Left ventricle myocardium superior (tissue), 1 donor: ENCODE data around the gene HSCB. TPM values are rescaled to one million over a fixed set of nuclear protein-coding genes. Genes with fewer than 3 reads are reported as not detected.

ENCODE experiments used
- ATAC-seq: fragments of 200-7000 bp; cut with Tn5 transposase; one replicate; pipeline ENCODE4 v1.9.1; 2020; ENCODE audit warnings: mild to moderate bottlenecking, moderate library complexity
- DNase-seq: peaks from one replicate; pipeline ENCODE4 v3.0.0-alpha.2; 2020
- intact Hi-C: fragments of 100-400 bp; cut with micrococcal nuclease; formaldehyde crosslinking; loops from one replicate; pipeline ENCODE4 v1.11.0; 2022
- total RNA-seq: library from RNA; stranded (reverse); fragmentation: NEBNext Ultra II Directional; extraction: Animal tissue kit (Norgen Biotek cat#: 25700); gene quantifications from one replicate; pipeline ENCODE4 v1.2.1, GENCODE V29; 2021
- donor health status: DM: no; HTN: yes; CAD: no; lungs with severe emphysema.

The HSCB gene
- total RNA-seq, 1 donor from 2014 or later, result 11.1 TPM

- ATAC-seq (peak; percentile 22), DNase-seq (no peak)
- intact Hi-C loops, result no loop called here
Observed at GRCh38 chr22:28779833-28780232, 38.0 kb downstream of the HSCB start.

- no peak for ATAC-seq
- DNase-seq, result no peak
- intact Hi-C loops, result no loop called here
Observed at GRCh38 chr22:28780296-28780695, 38.5 kb downstream of the HSCB start.

- ATAC-seq (no peak), DNase-seq (no peak)
- intact Hi-C loops, result no loop called here
Observed at GRCh38 chr22:28783786-28784671, 42.2 kb downstream of the HSCB start.

- intact Hi-C loops, result no loop called here
- DNase-seq, result no peak
- no peak for ATAC-seq
Observed at GRCh38 chr22:28788601-28789000, 46.8 kb downstream of the HSCB start.

- intact Hi-C loops, result no loop called here
- no peak for DNase-seq
- ATAC-seq, result no peak
Observed at GRCh38 chr22:28791124-28791523, 49.3 kb downstream of the HSCB start.

- intact Hi-C loops, result no loop called here
- DNase-seq (no peak), ATAC-seq (no peak)
Observed at GRCh38 chr22:28791841-28792490, 50.1 kb downstream of the HSCB start.

GRCh38 chr22:28792491-28793383 is 50.9 kb downstream of the HSCB start:
- intact Hi-C loops, result no loop called here
- no peak for ATAC-seq
- DNase-seq, result no peak

GRCh38 chr22:28793976-28794584 is 52.2 kb downstream of the HSCB start:
- ATAC-seq (no peak), DNase-seq (no peak)
- intact Hi-C loops, result no loop called here

GRCh38 chr22:28795071-28795693 is 53.3 kb downstream of the HSCB start:
- intact Hi-C loops, result no loop called here
- ATAC-seq, result no peak
- no peak for DNase-seq

GRCh38 chr22:28795932-28796856 is 54.4 kb downstream of the HSCB start:
- DNase-seq (no peak), ATAC-seq (no peak)
- intact Hi-C loops, result no loop called here

GRCh38 chr22:28798810-28799605 is 57.2 kb downstream of the HSCB start:
- peak; percentile 28 for ATAC-seq
- no peak for DNase-seq
- intact Hi-C loops, result no loop called here

GRCh38 chr22:28799606-28800307 is 57.9 kb downstream of the HSCB start:
- intact Hi-C loops, result no loop called here
- DNase-seq (peak; percentile 84), ATAC-seq (peak; percentile 84)

GRCh38 chr22:28800308-28801041 is 58.6 kb downstream of the HSCB start, which contains the start of gene XBP1:
XBP1 (minus strand) TSS chr22:28800569.
- intact Hi-C loops, result no loop called here
- ATAC-seq (peak; percentile 98), DNase-seq (peak; percentile 98)

GRCh38 chr22:28801845-28802594 is 60.2 kb downstream of the HSCB start:
- DNase-seq (no peak), ATAC-seq (no peak)
- intact Hi-C loops, result no loop called here

- intact Hi-C loops, result no loop called here
- no peak for ATAC-seq
Observed at GRCh38 chr22:28802595-28803123, 60.8 kb downstream of the HSCB start.

More at GRCh38 chr22:28802595-28803123, 60.8 kb downstream of the HSCB start:
- DNase-seq, result no peak
